NT2/D1 (cell line): Measurements from ENCODE around the gene NHS.

Source experiments
- SUZ12 ChIP-seq: IDR thresholded peaks from 2 replicates; pipeline ENCODE4 v1.6.1; 2011; ENCODE audit not compliant: insufficient read length, insufficient read depth; ENCODE audit errors: extremely low read depth
- ZNF274 ChIP-seq: IDR thresholded peaks from 2 replicates; pipeline ENCODE4 v1.6.1; 2011; ENCODE audit warnings: mild to moderate bottlenecking, low read depth, low read length

DNA sequence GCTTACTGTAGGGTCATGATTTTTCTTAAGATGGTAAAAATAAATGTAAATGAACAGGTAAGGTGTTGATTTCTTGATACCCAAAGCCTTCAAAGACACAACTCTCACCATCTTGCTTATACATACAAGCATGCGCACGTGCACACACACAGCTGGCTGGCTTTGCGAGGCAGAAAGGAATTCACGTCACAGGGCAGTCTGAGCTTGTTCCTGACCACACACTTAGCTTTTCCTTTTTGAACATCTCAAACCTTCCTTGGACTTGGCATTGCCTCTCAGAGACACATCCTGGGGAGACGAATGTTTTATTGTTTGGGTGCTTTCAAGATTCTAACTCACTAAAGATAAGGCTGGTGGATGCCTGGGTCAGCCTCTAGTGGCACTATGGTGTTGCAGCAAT lies 175.0 kb downstream of the NHS start:
- no peak for TF ChIP-seq ZNF274
- no peak for TF ChIP-seq SUZ12
